Renal cortex interstitium (tissue), 11 donors: ENCODE results near the gene HCK. TPM values are rescaled to one million over a fixed set of nuclear protein-coding genes. Genes with fewer than 3 reads are reported as not detected.

ENCODE experiments used
- DNase-seq, 11 donors: peaks; one replicate each; pipeline ENCODE4 v3.0.0-alpha.2; 2013; ENCODE audit warnings: low read depth in 9 of 11, low spot score in 4 of 11; ENCODE audit errors: extremely low read depth in 1 of 11
- polyA plus RNA-seq, 3 donors: library from polyadenylated mRNA; unstranded; fragments of 120-200 nt; gene quantifications; one replicate each; pipeline ENCODE4 v1.2.1, GENCODE V29; 2013; ENCODE audit not compliant: insufficient read length in 3 of 3

The HCK gene
- polyA plus RNA-seq, 3 donors, result 2.2 to 3.3 (median 3.2) TPM

GRCh38 chr20:32141465-32141980, 89.5 kb downstream of the HCK start:
- no peak for DNase-seq

GRCh38 chr20:32142088-32142487, 90.0 kb downstream of the HCK start:
- no peak for DNase-seq

DNA sequence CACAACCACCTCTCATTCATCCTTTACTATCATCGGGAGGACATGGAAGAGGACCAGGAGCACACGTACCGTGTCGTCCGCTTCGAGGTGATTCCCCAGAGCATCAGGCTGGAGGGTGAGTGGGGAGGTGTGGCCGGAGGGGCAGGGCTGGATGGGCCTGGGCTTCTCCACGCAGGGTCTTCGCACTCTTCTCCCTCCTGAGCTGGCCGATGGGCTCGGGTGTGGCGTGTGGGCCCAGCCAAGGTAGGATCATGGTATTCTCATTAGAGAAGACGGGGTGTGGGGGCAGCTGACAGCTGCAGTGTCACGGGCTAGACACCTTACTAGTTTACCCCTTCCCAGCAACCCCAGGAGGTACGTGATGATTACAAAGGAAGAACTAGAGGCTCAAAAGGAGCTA, 90.9 kb downstream of the HCK start:
- DNase-seq, result no peak

DNA sequence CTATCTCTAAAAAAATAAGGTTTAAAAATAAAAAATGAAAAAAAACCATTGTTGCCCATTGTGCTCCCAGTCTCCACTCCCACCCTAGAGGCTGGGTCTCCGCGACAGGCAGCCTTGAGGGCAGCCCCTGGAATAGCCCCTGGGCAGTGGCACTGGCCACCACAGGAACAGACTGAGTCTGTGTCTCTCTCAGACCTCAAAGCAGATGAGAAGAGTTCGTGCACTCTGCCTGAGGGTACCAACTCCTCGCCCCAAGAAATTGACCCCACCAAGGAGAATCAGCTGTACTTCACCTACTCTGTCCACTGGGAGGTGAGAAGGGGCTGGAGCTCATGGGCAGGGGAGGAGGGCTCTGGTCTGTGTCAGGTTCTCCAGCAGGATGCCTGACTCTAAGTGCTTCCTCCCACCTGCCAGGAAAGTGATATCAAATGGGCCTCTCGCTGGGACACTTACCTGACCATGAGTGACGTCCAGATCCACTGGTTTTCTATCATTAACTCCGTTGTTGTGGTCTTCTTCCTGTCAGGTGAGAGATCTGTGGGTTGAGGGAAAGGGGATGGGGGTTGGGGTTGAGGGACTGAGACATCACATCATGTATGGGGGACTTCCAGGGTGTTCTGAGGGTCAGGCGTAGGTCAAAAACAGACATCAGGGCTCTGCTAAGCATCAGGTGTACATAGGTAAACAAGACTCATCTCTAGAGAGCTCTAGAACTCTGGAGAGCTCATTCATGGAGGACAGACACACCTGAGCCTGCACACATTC, 93.0 kb downstream of the HCK start:
- DNase-seq, result no peak

DNA sequence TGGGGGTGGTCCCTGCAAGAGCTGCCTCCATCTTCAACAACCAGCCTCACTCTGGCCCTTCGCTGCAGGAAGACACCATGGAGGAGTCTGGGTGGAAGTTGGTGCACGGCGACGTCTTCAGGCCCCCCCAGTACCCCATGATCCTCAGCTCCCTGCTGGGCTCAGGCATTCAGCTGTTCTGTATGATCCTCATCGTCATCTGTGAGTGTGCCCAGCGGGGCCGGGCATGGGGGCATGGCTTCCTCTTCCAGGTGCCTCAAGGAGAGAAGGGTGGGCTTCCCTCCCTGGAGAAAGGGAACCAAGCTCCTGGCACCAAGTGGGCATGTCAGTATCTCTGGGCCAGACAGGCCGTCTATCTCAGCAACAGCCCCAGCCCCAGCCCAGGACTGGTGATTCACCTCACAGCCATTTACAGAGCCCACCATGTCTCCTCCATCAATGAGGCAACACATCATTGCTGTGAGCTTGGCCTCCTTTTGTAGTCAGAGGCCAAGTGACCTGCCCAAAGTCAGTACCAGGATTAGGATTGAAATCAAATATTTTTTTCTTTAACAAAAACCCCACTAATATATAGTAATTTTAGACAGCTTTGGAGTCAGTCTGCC, 97.6 kb downstream of the HCK start:
- no peak for DNase-seq

DNA sequence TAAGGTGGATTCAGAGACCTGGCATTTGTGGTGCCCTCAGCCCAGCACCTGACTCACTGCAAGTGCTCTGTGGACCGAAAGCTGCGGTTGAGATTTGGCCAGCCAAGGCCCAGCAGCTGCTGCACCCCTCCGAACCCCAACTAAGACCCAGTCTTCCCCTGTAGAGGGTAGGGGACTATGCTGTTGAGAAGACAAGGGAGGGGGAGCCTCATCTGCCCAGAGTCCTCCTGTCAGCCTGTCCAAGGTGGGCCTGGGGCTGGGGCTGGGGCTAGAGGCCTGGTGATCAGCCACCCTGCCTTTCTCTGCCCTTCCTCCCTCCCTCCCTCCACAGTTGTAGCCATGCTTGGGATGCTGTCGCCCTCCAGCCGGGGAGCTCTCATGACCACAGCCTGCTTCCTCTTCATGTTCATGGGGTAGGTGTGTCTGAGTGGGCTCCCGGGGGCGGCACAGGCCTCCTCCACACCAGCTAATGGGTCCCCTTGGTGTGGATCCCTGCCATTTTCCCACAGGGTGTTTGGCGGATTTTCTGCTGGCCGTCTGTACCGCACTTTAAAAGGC, 98.3 kb downstream of the HCK start:
- DNase-seq, result no peak

Other genes with a start within 250 kb of the HCK start
- 1 to 10 TPM in 1 of 3 donors, under 1 TPM in 2; 0.61 to 1.1 (median 0.81) TPM for gene MYLK2, start 232.9 kb upstream of the HCK start, polyA plus RNA-seq
- 1 to 10 TPM; 4.9 to 8.9 (median 5.2) TPM for gene FOXS1, start 206.6 kb upstream of the HCK start, polyA plus RNA-seq
- gene DUSP15, start 181.7 kb upstream of the HCK start, polyA plus RNA-seq, result 10 to 100 TPM; 17.1 to 19.9 (median 19.6) TPM
- gene TTLL9, start 181.6 kb upstream of the HCK start, polyA plus RNA-seq, result 1 to 10 TPM; 3.0 to 7.5 (median 3.1) TPM
- gene PDRG1, start 100.2 kb upstream of the HCK start, polyA plus RNA-seq, result 10 to 100 TPM; 19.5 to 21.8 (median 20.0) TPM
- under 1 TPM; 0.34 to 0.39 (median 0.36) TPM for gene XKR7, start 84.1 kb upstream of the HCK start, polyA plus RNA-seq
- gene CCM2L, start 41.8 kb upstream of the HCK start, polyA plus RNA-seq, result 1 to 10 TPM; 5.8 to 8.1 (median 7.9) TPM
- 10 to 100 TPM; 66.5 to 73.0 (median 68.9) TPM for gene TM9SF4, start 57.5 kb downstream of the HCK start, polyA plus RNA-seq
- 10 to 100 TPM; 20.3 to 21.7 (median 21.4) TPM for gene PLAGL2, start 155.5 kb downstream of the HCK start, polyA plus RNA-seq
- gene POFUT1, start 155.6 kb downstream of the HCK start, polyA plus RNA-seq, result 10 to 100 TPM; 40.8 to 45.0 (median 41.7) TPM
- gene KIF3B, start 225.4 kb downstream of the HCK start, polyA plus RNA-seq, result 10 to 100 TPM; 42.5 to 43.5 (median 43.0) TPM